GM21825 (cell line): Measurements from ENCODE around the gene HACD2.

Experiments used
- ATAC-seq: cut with Tn5 transposase; IDR thresholded peaks from one replicate; pipeline ENCODE4 v1.9.1; 2021; ENCODE audit warnings: mild to moderate bottlenecking, moderate library complexity; ENCODE audit not compliant: unreplicated experiment

The HACD2 gene

GRCh38 chr3:123584988-123585937 lies at the start of gene HACD2:
Gene HACD2 (minus strand): TSS chr3:123585053. CDS start chr3:123585027, 26 bp downstream.
- ATAC-seq: peak; percentile 92

GRCh38 chr3:123634149-123635051 lies 49.5 kb upstream of the HACD2 start:
- ATAC-seq: no peak

GRCh38 chr3:123633530-123633929 lies 48.7 kb upstream of the HACD2 start:
- no peak for ATAC-seq

- ATAC-seq: no peak
These were observed 47.4 kb upstream of the HACD2 start for GRCh38 chr3:123632161-123632655.

GRCh38 chr3:123629747-123630047 lies 44.8 kb upstream of the HACD2 start:
- ATAC-seq: no peak

- no peak for ATAC-seq
These were observed 44.3 kb upstream of the HACD2 start for GRCh38 chr3:123628996-123629746.

- no peak for ATAC-seq
These were observed 43.1 kb upstream of the HACD2 start for GRCh38 chr3:123627673-123628670.

- no peak for ATAC-seq
These were observed 42.0 kb upstream of the HACD2 start for GRCh38 chr3:123626881-123627280.

- no peak for ATAC-seq
These were observed 39.4 kb upstream of the HACD2 start for GRCh38 chr3:123624302-123624701.

GRCh38 chr3:123623346-123623880 lies 38.6 kb upstream of the HACD2 start:
- ATAC-seq: no peak

GRCh38 chr3:123622766-123623165 lies 37.9 kb upstream of the HACD2 start:
- no peak for ATAC-seq

- ATAC-seq: no peak
These were observed 37.0 kb upstream of the HACD2 start for GRCh38 chr3:123621850-123622189.

GRCh38 chr3:123621186-123621849 lies 36.5 kb upstream of the HACD2 start:
- no peak for ATAC-seq

- ATAC-seq: no peak
These were observed 35.5 kb upstream of the HACD2 start for GRCh38 chr3:123620343-123620742.

GRCh38 chr3:123618768-123619484 lies 34.1 kb upstream of the HACD2 start:
- no peak for ATAC-seq

- no peak for ATAC-seq
These were observed 33.3 kb upstream of the HACD2 start for GRCh38 chr3:123618076-123618708.

- no peak for ATAC-seq
These were observed 31.7 kb upstream of the HACD2 start for GRCh38 chr3:123616593-123616992.

- no peak for ATAC-seq
These were observed 28.7 kb upstream of the HACD2 start for GRCh38 chr3:123613543-123613942.
